Stimulated activated CD8-positive, alpha-beta memory T cell treated with anti-CD3 and anti-CD28 coated beads, Interleukin-15, amount 100 ng/mL, for 1 hour (primary cell): Measurements from ENCODE around the gene NFIA.

Experiments used
- DNase-seq: peaks from one replicate; pipeline ENCODE4 v3.0.0-alpha.2; 2020; ENCODE audit warnings: low read depth

The NFIA gene

DNA sequence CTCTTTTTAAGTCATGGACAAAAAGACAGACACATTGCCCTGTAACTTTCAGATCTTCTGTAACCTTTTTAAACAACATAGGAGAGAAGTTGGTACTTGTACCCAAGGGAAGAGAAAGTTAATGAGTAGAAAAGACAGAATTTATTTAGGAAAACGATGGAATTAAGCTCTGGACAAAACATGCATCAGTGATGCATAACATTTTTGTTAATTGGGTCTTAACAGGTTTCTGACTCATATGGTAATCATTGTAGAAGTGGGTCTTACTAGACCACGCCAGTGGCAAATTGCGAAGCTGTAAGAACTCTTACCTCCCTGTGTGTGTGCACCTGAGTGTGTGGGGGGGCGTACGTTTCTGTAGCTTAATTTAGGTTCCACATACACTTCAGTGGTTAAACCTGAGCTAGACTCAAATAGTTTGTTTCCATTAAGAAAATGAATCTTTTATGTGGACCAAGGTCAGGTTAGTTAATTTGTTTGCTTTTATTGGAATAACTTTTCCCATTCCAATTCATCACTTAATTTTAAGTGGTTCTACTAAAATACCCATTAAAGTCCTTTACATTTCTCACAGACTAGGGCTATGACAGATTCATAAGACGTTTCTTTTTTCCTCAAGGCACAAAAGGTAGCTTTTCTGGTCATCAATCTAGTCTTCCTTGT lies 48.1 kb downstream of the NFIA start:
- no peak for DNase-seq

GRCh38 chr1:61131248-61131647 lies 48.9 kb downstream of the NFIA start:
- DNase-seq: no peak

GRCh38 chr1:61131716-61132115 lies 49.4 kb downstream of the NFIA start:
- DNase-seq: no peak

DNA sequence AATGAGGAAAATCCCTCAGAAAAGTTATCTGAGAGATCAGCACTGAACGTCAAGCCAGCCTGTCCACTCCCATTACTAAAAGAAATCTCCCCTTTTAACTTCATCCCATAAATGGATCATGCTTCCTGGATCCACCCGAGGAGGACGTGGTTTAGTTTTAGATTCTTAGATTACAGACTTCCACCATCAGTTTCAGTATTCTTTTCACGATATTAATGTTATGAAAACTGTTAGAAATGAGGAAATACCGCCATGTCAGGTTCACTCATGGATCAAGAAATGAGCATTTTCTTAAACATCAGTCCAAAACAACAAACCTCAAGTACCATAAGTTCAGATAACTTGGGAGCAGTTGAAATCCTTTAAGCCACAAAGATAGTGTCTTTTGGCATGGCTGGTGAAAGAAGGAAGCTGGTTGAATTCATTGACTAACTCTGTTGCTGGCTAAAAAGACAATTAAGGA lies 49.8 kb downstream of the NFIA start:
- no peak for DNase-seq

DNA sequence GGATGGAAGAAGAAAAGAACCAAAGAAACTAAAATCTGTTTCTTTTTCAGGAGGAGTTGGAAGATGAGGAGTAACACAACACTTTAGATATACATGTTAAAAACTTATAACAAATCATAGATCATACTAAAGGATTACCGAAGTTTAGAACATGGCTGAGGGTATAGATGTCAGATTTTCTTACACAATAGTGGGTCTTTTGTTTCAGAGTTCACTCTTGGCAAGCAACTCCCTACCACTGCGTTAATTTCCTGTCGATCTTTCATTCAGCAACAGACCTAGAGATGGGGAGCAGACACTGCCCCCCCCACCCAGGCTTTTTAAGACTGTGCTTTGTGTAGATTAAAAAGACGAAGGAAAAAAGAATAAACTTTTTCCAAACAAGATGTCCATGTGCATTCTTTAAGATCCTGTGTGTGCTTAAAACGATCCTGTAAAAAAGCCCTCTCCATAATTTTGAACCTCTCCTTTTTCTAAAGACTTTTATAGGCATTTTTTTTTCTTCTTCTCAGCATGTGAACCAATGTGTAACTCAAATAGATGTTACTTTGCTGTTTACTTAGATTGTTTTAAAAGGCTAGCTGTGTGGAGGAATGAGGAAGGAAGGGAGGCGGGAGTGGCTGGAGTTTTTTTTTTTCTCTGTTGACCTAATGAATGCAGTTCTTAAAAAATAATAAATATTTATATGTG lies 50.4 kb downstream of the NFIA start:
- no peak for DNase-seq

DNA sequence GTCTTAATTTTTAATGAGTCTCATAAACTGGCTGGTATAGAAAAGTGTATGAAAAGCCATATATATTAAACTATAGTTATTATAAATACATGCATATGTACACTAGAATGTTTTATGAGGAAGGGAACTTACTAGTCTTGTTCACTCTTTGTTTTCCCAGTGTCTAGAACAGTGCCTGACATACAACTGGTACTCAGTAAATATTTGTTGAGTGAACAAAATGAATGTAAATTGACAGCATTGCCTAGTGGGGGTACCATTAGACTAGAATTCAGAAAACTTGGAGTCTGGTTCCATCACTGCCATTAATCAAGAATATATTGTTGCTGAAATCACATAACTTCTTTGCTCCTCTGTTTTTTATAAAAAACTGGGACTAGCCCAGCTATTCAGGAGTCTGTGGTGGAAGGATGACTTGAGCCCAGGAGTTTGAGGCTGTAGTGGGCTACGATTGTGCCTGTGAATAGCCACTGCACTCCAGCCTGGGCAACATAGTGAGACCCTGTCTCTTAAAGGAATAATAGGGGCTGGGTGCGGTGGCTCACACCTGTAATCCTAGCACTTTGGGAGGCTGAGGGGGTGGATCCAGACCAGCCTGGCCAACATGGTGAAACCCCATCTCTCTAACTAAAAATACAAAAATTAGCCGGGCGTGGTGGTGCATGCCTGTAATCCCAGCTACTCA lies 51.1 kb downstream of the NFIA start:
- DNase-seq: no peak

DNA sequence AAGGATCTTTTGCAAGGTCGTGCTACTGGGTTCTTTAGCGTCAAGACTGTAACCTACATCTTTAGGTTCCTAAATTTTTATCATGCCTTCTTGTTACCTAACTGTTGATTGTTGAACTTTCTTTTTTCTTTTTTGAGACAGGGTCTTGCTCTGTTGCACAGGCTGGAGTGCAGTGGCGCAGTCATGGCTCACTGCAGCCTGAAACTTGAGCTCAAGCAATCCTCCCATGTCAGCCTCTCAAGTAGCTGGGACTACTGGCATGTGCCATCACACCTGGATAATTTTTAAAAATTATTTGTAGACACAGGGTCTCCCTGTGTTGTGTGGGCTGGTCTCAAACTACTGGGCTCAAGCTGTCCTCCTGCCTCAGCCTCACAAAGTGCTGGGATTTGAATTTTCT lies 52.9 kb downstream of the NFIA start:
- no peak for DNase-seq

DNA sequence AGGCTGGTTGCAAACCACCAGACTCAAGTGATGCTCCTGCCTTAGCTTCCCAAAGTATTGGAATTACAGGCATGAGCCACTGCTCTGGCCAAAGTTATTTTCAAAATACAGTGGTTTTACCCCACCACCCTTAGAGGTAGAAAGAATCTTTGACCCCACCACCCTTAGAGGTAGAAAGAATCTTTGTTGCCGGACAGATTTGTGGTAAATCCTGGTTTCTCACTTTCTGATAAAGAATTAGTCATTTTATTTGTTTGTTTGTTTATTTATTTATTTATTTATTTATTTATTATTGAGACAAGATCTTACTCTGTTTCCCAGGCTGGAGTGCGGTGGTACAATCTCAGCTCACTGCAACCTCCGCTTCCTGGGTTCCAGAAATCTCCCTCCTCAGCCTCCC lies 55.9 kb downstream of the NFIA start:
- no peak for DNase-seq

DNA sequence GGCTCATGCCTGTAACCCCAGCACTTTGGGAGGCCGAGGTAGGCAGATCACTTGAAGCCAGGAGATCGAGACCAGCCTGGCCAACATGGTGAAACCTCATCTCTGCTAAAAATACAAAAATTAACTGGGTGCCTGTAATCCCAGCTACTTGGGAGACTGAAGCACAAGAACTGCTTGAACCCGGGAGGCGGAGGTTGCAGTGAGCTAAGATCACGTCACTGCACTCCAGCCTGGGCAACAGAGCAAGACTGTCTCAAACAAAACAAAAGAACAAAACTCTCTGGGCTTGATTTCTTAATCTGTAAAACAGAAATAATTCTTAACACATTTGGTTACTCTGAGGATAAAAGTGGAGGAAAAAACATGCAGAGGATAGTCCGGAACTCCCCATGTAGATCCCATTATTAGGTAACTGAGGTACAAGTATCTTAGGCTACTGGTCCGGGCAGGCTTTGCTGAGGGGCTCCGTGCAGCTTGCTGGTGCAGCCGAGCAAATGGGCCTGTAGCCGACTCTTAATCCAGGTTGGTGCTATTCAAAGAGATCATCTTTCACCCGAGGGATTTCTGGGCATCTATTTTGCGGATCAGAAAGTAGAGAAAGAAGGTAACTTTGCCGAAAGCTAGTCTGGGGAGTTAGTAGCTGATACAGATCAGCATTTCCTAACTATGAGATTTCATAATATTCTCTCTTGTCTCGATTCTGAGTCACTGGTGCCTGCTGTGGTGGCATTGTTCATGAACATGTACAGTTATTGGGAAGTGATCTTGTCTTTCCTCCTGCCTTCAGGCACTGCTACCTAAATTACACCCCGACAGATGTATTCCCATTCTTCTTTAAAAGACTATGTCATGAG lies 56.8 kb downstream of the NFIA start:
- DNase-seq: no peak

GRCh38 chr1:61139775-61140549 lies 57.6 kb downstream of the NFIA start:
- no peak for DNase-seq

- no peak for DNase-seq
Observed at GRCh38 chr1:61140778-61141177, 58.4 kb downstream of the NFIA start.

- no peak for DNase-seq
Observed at GRCh38 chr1:61141288-61142042, 59.1 kb downstream of the NFIA start.

GRCh38 chr1:61142043-61142440 lies 59.7 kb downstream of the NFIA start:
- DNase-seq: no peak

DNA sequence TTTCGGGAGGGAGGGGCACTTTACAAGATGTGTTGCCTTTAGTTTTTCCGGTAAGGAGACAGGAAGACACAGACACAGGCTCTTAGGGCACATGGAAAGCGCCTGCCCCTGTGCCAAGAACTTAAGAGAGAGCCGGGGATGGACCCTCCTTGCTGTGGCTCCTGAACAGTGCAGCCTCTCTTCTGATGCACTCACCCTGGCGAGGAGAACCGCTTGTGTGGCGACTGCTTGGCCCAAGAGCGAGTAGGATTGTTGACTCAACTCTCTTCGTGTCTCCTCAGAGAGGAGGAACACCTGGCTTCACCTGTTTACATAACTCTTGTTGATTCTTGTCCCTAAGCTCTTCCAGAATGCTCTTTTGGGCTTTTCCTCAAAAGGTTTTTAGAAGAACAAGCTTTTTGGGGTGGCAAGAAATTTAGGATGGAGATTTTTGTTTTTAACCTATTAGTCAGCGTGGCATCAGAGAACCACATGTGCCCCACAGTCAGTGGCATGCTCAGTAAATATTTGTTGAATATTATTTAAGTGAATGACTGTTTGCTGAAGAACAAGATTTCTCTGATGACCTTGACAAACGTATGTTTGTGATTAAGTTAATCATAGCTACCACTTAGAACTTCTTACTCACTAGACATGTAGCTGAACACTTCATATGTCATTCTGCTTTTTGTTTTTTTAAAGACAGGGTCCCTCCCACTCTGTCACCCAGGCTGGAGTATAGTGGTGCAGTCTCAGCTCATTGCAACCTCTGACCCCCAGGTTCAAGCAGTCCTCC lies 60.6 kb downstream of the NFIA start:
- no peak for DNase-seq

GRCh38 chr1:61143821-61144424 lies 61.6 kb downstream of the NFIA start:
- no peak for DNase-seq

DNA sequence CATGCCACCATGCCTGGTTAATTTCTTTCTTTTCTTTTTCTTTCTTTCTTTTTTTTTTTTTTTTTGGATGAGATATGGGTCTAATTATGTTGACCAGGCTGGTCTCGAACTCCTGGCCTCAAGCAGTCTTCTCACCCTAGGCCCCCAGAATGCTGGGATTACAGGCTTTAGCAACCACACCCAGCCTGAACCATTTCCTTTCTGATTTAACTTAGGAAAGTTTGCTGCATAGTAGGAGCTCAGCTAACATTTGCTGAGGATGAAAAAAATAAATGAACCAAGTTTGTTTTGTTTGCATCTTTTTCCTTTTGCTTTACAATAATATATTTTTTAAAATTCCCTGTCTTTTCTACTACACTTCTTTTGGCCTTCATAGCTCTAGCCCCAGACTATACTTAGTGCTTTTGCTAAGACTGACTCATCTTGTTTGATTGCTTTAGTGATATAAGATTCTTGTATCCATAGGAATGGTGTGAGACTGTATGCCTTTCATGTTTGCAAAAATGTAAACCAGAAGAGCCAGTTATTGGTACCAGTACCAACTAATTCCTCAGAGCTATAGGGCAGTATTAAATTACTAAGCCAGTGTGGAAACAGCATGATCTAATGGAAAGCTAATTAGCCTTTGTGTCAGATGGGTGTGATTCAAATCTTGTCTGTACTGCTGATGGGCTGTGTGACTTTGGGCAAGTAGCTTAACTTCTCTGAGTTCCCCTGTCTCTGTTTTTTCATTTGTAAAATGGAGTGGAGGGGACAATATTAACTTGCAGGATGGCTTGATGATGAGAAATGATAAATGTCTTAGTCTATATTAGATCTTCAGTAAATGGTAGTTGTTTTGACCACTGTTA lies 66.9 kb downstream of the NFIA start:
- DNase-seq: no peak

DNA sequence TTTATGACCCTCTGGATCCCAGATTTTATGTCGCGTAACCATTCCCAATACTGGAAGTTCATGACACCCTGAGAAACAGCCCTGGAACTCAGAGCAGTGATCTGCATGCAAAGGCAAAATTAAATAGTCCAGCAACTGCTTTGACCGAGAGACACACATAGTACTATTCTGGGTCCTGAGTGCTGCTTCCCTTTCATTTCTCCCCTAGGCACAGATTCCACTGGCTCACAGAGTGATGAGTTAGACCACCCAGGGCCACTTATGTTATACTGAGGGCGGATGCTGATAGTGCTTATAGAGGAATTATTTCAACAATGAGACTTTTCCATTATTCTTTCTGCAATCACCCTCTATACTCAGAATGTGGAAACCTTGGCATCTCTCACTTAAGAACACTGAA lies 69.2 kb downstream of the NFIA start:
- no peak for DNase-seq

DNA sequence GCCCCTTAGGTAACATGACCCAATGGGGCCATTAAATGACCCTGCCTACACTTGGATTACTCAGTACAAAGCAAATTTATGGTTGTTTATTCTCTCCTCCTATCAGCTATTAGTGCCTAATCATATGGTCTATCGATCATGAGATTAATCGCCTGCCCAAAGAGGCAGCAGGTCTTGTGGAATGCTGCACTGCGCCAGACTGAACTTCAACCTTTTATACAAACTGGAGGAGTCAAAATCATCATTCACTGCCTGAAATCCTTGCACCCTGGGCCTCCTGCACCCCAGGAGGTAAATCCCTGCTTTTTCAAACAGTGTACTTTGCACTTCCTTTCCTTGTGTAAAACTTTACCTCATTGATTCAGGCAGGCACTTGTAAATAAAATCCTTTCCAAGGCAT lies 69.7 kb downstream of the NFIA start:
- no peak for DNase-seq
